H1 (cell line): Measurements from ENCODE around the gene NFASC. TPM values are rescaled to one million over a fixed set of nuclear protein-coding genes. Genes with fewer than 3 reads are reported as not detected.

Source experiments
- CTCF ChIA-PET: fragments of 300-600 bp; sonication (Branson Sonifier 250); formaldehyde crosslinking; loops from one replicate; lab custom pipeline; 2021; ENCODE audit not compliant: partially characterized antibody; lab: Charles Lee
- POLR2A ChIA-PET: fragments of 300-600 bp; sonication (Branson Sonifier 250); formaldehyde crosslinking; loops from one replicate; lab custom pipeline; 2021; ENCODE audit warnings: inconsistent platforms; ENCODE audit not compliant: partially characterized antibody; lab: Charles Lee
- DNase-seq, 2 experiments: peaks; one replicate each; pipeline versions ENCODE4 v3.0.0 to v3.0.0-alpha.2; 2010 to 2022; ENCODE audit warnings: low spot score in 2 of 2, low read depth in 1 of 2, mixed read lengths in 1 of 2
- FAIRE-seq: peaks from 2 replicates; lab custom pipeline; 2011; peaks lifted over from hg19 to GRCh38; lab: Jason Lieb, UNC
- H2AFZ ChIP-seq: 2 replicates; pipeline ENCODE4 v1.8.1; 2012; ENCODE audit warnings: low read length, inconsistent platforms
- H2AK5ac ChIP-seq: 2 replicates; pipeline ENCODE4 v1.6.1; 2013; ENCODE audit warnings: low read depth, low read length
- H2BK120ac ChIP-seq: replicated peaks from 2 replicates; pipeline ENCODE3; 2013; ENCODE audit warnings: low read depth, low read length, inconsistent platforms
- H2BK12ac ChIP-seq: 2 replicates; pipeline ENCODE4 v1.6.1; 2013; ENCODE audit warnings: low read depth, low read length
- H2BK15ac ChIP-seq: 2 replicates; pipeline ENCODE4 v1.6.1; 2013; ENCODE audit warnings: low read length
- H2BK20ac ChIP-seq: 2 replicates; pipeline ENCODE4 v1.6.1; 2013; ENCODE audit warnings: low read length
- H2BK5ac ChIP-seq: 2 replicates; pipeline ENCODE4 v1.6.1; 2013; ENCODE audit warnings: low read depth, low read length
- H3K14ac ChIP-seq: 2 replicates; pipeline ENCODE4 v1.6.1; 2013; ENCODE audit warnings: inconsistent platforms; ENCODE audit not compliant: insufficient read length
- H3K18ac ChIP-seq: 2 replicates; pipeline ENCODE4 v1.6.1; 2013; ENCODE audit warnings: low read length; ENCODE audit errors: extremely low read depth
- H3K23ac ChIP-seq: 2 replicates; pipeline ENCODE4 v1.6.1; 2013; ENCODE audit warnings: inconsistent platforms; ENCODE audit not compliant: insufficient read length
- H3K23me2 ChIP-seq: 2 replicates; pipeline ENCODE4 v1.6.1; 2013; ENCODE audit warnings: low read depth, low read length
- H3K27ac ChIP-seq: 2 replicates; pipeline ENCODE4 v1.6.1; 2011; ENCODE audit warnings: low read depth, low read length, inconsistent platforms
- H3K27me3 ChIP-seq, 4 experiments: replicated peaks in 1 of 4; 1 replicate in 1 of 4; 2 replicates in 3 of 4; pipeline versions ENCODE4 v1.6.1 to v1.8.1; 2011 to 2013; ENCODE audit warnings: low read length in 3 of 4, mild to moderate bottlenecking in 3 of 4, inconsistent platforms in 2 of 4, mixed read lengths in 2 of 4, moderate library complexity in 1 of 4; ENCODE audit not compliant: control insufficient read depth in 3 of 4, insufficient read depth in 3 of 4; ENCODE audit errors: extremely low read depth in 1 of 4
- H3K36me3 ChIP-seq, 4 experiments: 2 replicates each; pipeline versions ENCODE4 v1.6.1 to v1.8.1; 2011 to 2013; ENCODE audit warnings: mild to moderate bottlenecking in 4 of 4, low read length in 3 of 4, moderate library complexity in 2 of 4, control low read depth in 1 of 4, inconsistent platforms in 1 of 4; ENCODE audit not compliant: insufficient read depth in 4 of 4, control insufficient read depth in 2 of 4
- H3K4ac ChIP-seq: replicated peaks from 2 replicates; pipeline ENCODE3; 2013; ENCODE audit warnings: low read length, low read depth, mixed read lengths, inconsistent platforms; ENCODE audit not compliant: insufficient read length
- H3K4me1 ChIP-seq, 4 experiments: replicated peaks in 1 of 4; 1 replicate in 1 of 4; 2 replicates in 3 of 4; pipeline versions ENCODE4 v1.6.1 to v1.8.1; 2011 to 2013; ENCODE audit warnings: low read length in 3 of 4, inconsistent platforms in 2 of 4, mixed read lengths in 1 of 4; ENCODE audit not compliant: insufficient read depth in 4 of 4, control insufficient read depth in 3 of 4
- H3K4me2 ChIP-seq, 2 experiments: 2 replicates each; pipeline versions ENCODE4 v1.6.1 to v1.8.1; 2011 to 2013; ENCODE audit warnings: low read depth in 2 of 2, low read length in 2 of 2, control low read depth in 1 of 2, inconsistent platforms in 1 of 2, mild to moderate bottlenecking in 1 of 2; ENCODE audit not compliant: insufficient read depth in 1 of 2
- H3K4me3 ChIP-seq, 4 experiments: fragments of 200-600, 300-600 bp in 1 of 4; sonication (generic), shearing (Covaris generic), sonication (Bioruptor Twin) in 1 of 4; 2 replicates each; pipeline versions ENCODE4 v1.5.1 to v1.8.1; 2011 to 2016; ENCODE audit warnings: low read length in 4 of 4, low read depth in 3 of 4, control low read depth in 2 of 4, inconsistent platforms in 2 of 4, mild to moderate bottlenecking in 2 of 4, mixed read lengths in 1 of 4, moderate library complexity in 1 of 4; ENCODE audit not compliant: insufficient read depth in 2 of 4; ENCODE audit errors: extremely low read depth in 1 of 4
- H3K56ac ChIP-seq: replicated peaks from 2 replicates; pipeline ENCODE3; 2013; ENCODE audit warnings: low read depth, mild to moderate bottlenecking, mixed read lengths, low read length, inconsistent platforms; ENCODE audit not compliant: insufficient read length
- H3K79me1 ChIP-seq: 2 replicates; pipeline ENCODE4 v1.6.1; 2013; ENCODE audit warnings: low read depth, low read length, control low read depth
- H3K79me2 ChIP-seq, 2 experiments: 2 replicates each; pipeline versions ENCODE4 v1.6.1 to v1.8.1; 2012 to 2013; ENCODE audit warnings: low read length in 2 of 2, mild to moderate bottlenecking in 2 of 2, inconsistent platforms in 1 of 2; ENCODE audit not compliant: insufficient read depth in 2 of 2, control insufficient read depth in 1 of 2
- H3K9ac ChIP-seq, 4 experiments: replicated peaks in 1 of 4; 1 replicate in 1 of 4; 2 replicates in 3 of 4; pipeline versions ENCODE4 v1.6.1 to v1.8.1; 2011 to 2013; ENCODE audit warnings: low read depth in 3 of 4, low read length in 3 of 4, control low read depth in 2 of 4, mild to moderate bottlenecking in 2 of 4, moderate library complexity in 2 of 4, inconsistent platforms in 1 of 4; ENCODE audit errors: extremely low read depth in 1 of 4
- H3K9me3 ChIP-seq, 2 experiments: 2 replicates each; pipeline versions ENCODE4 v1.6.1 to v1.8.1; 2012 to 2013; ENCODE audit warnings: mild to moderate bottlenecking in 2 of 2, moderate library complexity in 2 of 2, control low read depth in 1 of 2, inconsistent platforms in 1 of 2, low read depth in 1 of 2, low read length in 1 of 2, mixed read lengths in 1 of 2; ENCODE audit not compliant: insufficient read depth in 2 of 2
- H4K20me1 ChIP-seq, 2 experiments: replicated peaks in 1 of 2; 2 replicates each; pipeline versions ENCODE3 to v1.8.1; 2011 to 2013; ENCODE audit warnings: inconsistent platforms in 2 of 2, low read length in 2 of 2, mild to moderate bottlenecking in 1 of 2; ENCODE audit not compliant: insufficient read depth in 2 of 2, control insufficient read depth in 1 of 2
- H4K5ac ChIP-seq: 2 replicates; pipeline ENCODE4 v1.6.1; 2013; ENCODE audit warnings: low read length, low read depth, mixed read lengths, inconsistent platforms; ENCODE audit not compliant: insufficient read length
- H4K8ac ChIP-seq: 2 replicates; pipeline ENCODE4 v1.8.0; 2013; ENCODE audit warnings: mild to moderate bottlenecking, moderate library complexity, low read length, inconsistent platforms; ENCODE audit not compliant: insufficient read depth; ENCODE audit errors: extremely low read depth
- H4K91ac ChIP-seq: replicated peaks from 2 replicates; pipeline ENCODE3; 2013; ENCODE audit warnings: low read length, mixed read lengths, inconsistent platforms; ENCODE audit not compliant: insufficient read length
- ATF3 ChIP-seq: IDR thresholded peaks from 2 replicates; pipeline ENCODE4 v1.6.1; 2011; ENCODE audit warnings: low read depth, mild to moderate bottlenecking, low read length; ENCODE audit not compliant: insufficient read depth
- CEBPB ChIP-seq: IDR thresholded peaks from 2 replicates; pipeline ENCODE4 v1.6.1; 2012; ENCODE audit warnings: low read depth, low read length
- CTBP2 ChIP-seq: IDR thresholded peaks from 2 replicates; pipeline ENCODE4 v1.7.0; 2011; ENCODE audit warnings: borderline replicate concordance, mild to moderate bottlenecking, moderate library complexity, mixed read lengths, low read length; ENCODE audit not compliant: insufficient read depth, insufficient read length
- EGR1 ChIP-seq: IDR thresholded peaks from 2 replicates; pipeline ENCODE4 v1.6.1; 2011; ENCODE audit warnings: low read depth, low read length, borderline replicate concordance
- FOSL1 ChIP-seq: IDR thresholded peaks from 2 replicates; pipeline ENCODE4 v1.6.1; 2011; ENCODE audit warnings: mild to moderate bottlenecking, low read depth, low read length, moderate library complexity; ENCODE audit not compliant: insufficient read depth
- GTF2F1 ChIP-seq: IDR thresholded peaks from 2 replicates; pipeline ENCODE4 v1.6.1; 2012; ENCODE audit warnings: low read depth, low read length, improper control_type of control experiment, borderline replicate concordance
- JUND ChIP-seq: IDR thresholded peaks from 2 replicates; pipeline ENCODE4 v1.6.1; 2011; ENCODE audit warnings: mild to moderate bottlenecking, improper control_type of control experiment, low read length
- NRF1 ChIP-seq: IDR thresholded peaks from 2 replicates; pipeline ENCODE4 v1.6.1; 2011; ENCODE audit warnings: mild to moderate bottlenecking, low read depth, low read length, improper control_type of control experiment
- POU5F1 ChIP-seq: IDR thresholded peaks from 2 replicates; pipeline ENCODE4 v1.6.1; 2011; ENCODE audit warnings: low read depth, mild to moderate bottlenecking, low read length, moderate library complexity
- RBBP5 ChIP-seq: IDR thresholded peaks from 2 replicates; pipeline ENCODE4 v1.7.1; 2012; ENCODE audit warnings: low read depth, mild to moderate bottlenecking, inconsistent platforms, low read length, moderate library complexity, borderline replicate concordance
- SP2 ChIP-seq: IDR thresholded peaks from 2 replicates; pipeline ENCODE4 v1.6.1; 2012; ENCODE audit warnings: mild to moderate bottlenecking, low read length, inconsistent platforms
- SP4 ChIP-seq: IDR thresholded peaks from 2 replicates; pipeline ENCODE4 v1.6.1; 2012; ENCODE audit warnings: low read length, inconsistent platforms
- TAF1 ChIP-seq: IDR thresholded peaks from 2 replicates; pipeline ENCODE4 v1.6.1; 2011; ENCODE audit warnings: mild to moderate bottlenecking, low read depth, low read length
- TCF12 ChIP-seq: IDR thresholded peaks from 2 replicates; pipeline ENCODE4 v1.6.1; 2011; ENCODE audit warnings: low read depth, mild to moderate bottlenecking, low read length
- TEAD4 ChIP-seq: IDR thresholded peaks from 2 replicates; pipeline ENCODE4 v1.6.1; 2012; ENCODE audit warnings: low read depth, low read length, inconsistent platforms, mixed read lengths
- WGBS, 2 experiments: shearing (Covaris generic) in 1 of 2; methylation state at CpG; one replicate each; pipeline versions ENCODE4 v1.1.6 to v1.1.7; 2013 to 2015; ENCODE audit warnings: low lambda C conversion rate in 2 of 2, mixed read lengths in 2 of 2, inconsistent platforms in 1 of 2, low coverage in 1 of 2, missing lambda C conversion rate in 1 of 2; ENCODE audit not compliant: insufficient replicate concordance in 2 of 2, insufficient coverage in 1 of 2, insufficient read length in 1 of 2; ENCODE audit errors: extremely low coverage in 1 of 2, missing lambda C conversion rate in 1 of 2; 5-methylcytosine and 5-hydroxymethylcytosine counted together
- polyA plus RNA-seq, 7 experiments: library from polyadenylated mRNA; depleted of rRNA in 3 of 7; stranded (reverse) in 5 of 7; unstranded in 2 of 7; fragments of >200 nt in 5 of 7; fragments of 200-250 nt in 2 of 7; gene quantifications; 1 replicate in 5 of 7; 2 replicates in 1 of 7; 4 replicates in 1 of 7; pipeline versions ENCODE4 v1.2.1 to v1.2.3, GENCODE V29; 2011 to 2013; ENCODE audit warnings: missing spikeins in 2 of 7, mixed read lengths in 2 of 7
- total RNA-seq: library from RNA; stranded (reverse); fragmentation: NEBNext Ultra II Directional; extraction: Animal tissue kit (Norgen Biotek cat#: 25700); gene quantifications from 2 replicates; pipeline ENCODE4 v1.2.1, GENCODE V29; 2021

NFASC gene
- total and polyA plus RNA-seq, 2 of the 8 experiments (the other 6 are each of a cell fraction or from before 2014, with no cell fraction given) = 5.0 to 15.2 TPM

GRCh38 chr1:204935155-204935554 lies 64.5 kb downstream of the NFASC start:
- H3K4me3 ChIP-seq = no peak overlapping the region
- no peak overlapping the region for H2AFZ ChIP-seq
- H3K23me2 ChIP-seq = peaks cover 2% of the 10 kb centered on the region; the same call in 1 of the 2 replicates
- no peak overlapping the region for H2BK120ac ChIP-seq
- 84% methylated on average over 3 of the region's 3 CpGs; no CpG with 5 or more reads in 1 of the 2 experiments for WGBS, 2 experiments
- CTCF ChIA-PET = interaction anchor here (0.8 to 11.9 kb wide), 7 partner anchors 8 to 143 kb away, joined by 3 to 278 read pairs (median 6); no protein-coding TSS in a partner anchor
- no peaks in the 10 kb centered on the region for H4K20me1 ChIP-seq
- H3K23ac ChIP-seq = no peak overlapping the region
- H4K91ac ChIP-seq = no peak overlapping the region
- no peak overlapping the region for H3K4ac ChIP-seq
- H3K9me3 ChIP-seq = no peaks in the 10 kb centered on the region
- no peaks in the 10 kb centered on the region for H3K79me2 ChIP-seq
- H2BK5ac ChIP-seq = 0 out of 2 replicates have a peak overlapping the region, but pooled peaks have one; percentile 28
- POLR2A ChIA-PET = no interaction called here
- no peak overlapping the region for H3K14ac ChIP-seq
- TF ChIP-seq FOSL1 (no peak), RBBP5 (no peak), ATF3 (no peak), TEAD4 (no peak), GTF2F1 (no peak), SP4 (no peak), JUND (no peak), NRF1 (no peak), CEBPB (no peak), EGR1 (no peak), POU5F1 (no peak), TAF1 (no peak), CTBP2 (no peak), SP2 (no peak), TCF12 (no peak)
- no peak overlapping the region for H4K8ac ChIP-seq
- no peak overlapping the region for H3K9ac ChIP-seq
- H3K36me3 ChIP-seq = no peaks in the 10 kb centered on the region
- no peak overlapping the region for H3K27ac ChIP-seq
- FAIRE-seq (no peak), DNase-seq (no peak)
- no peak overlapping the region for H3K4me2 ChIP-seq
- no peaks in the 10 kb centered on the region for H3K79me1 ChIP-seq
- no peak overlapping the region for H3K56ac ChIP-seq
- no peak overlapping the region for H2BK20ac ChIP-seq
- H4K5ac ChIP-seq = no peak overlapping the region
- no peak overlapping the region for H2BK12ac ChIP-seq
- 0 out of 2 replicates have a peak overlapping the region, but pooled peaks have one; percentile 75 for H2AK5ac ChIP-seq
- H3K27me3 ChIP-seq = no peaks in the 10 kb centered on the region; a peak in 1 of 7 replicates
- H3K18ac ChIP-seq = no peak overlapping the region
- 0 out of 2 replicates have a peak overlapping the region, but pooled peaks have one; percentile 49 for H2BK15ac ChIP-seq
- peaks cover 0 to 4% (median 0%) of the 10 kb centered on the region in 4 experiments; a peak in 2 of 7 replicates for H3K4me1 ChIP-seq
